SH-SY5Y (cell line): ENCODE results near the gene CHCHD1.

Source experiments
- GATA2 ChIP-seq: IDR thresholded peaks from 2 replicates; pipeline ENCODE4 v1.6.1; 2011; ENCODE audit warnings: mild to moderate bottlenecking, low read depth, low read length
- GATA3 ChIP-seq: IDR thresholded peaks from 2 replicates; pipeline ENCODE4 v1.6.1; 2011; ENCODE audit warnings: low read depth, mild to moderate bottlenecking, low read length, moderate library complexity

CHCHD1 gene

DNA sequence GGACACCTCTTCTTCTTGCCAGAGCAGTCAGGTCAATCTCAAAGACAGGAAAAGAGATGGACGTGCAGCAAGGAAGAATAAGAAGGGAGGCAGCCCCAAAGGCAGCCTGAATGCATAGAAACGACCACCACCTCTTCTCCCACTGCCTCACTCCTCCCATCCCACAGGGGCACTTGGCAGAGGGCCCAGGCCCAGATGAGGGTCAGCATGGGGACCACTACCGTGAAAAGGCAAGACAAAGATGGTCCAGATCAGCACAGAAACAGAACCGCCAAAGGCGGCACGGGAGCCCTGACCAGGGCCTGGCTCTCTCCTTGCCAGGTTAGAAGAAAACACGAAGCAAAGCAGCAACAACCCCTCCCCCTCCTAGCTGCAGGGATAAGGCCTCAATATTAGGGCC is 31.5 kb downstream of the CHCHD1 start:
- TF ChIP-seq GATA2 (no peak), GATA3 (no peak)

- TF ChIP-seq GATA2 (no peak), GATA3 (no peak)
Observed at GRCh38 chr10:73814276-73814895, 32.5 kb downstream of the CHCHD1 start.

DNA sequence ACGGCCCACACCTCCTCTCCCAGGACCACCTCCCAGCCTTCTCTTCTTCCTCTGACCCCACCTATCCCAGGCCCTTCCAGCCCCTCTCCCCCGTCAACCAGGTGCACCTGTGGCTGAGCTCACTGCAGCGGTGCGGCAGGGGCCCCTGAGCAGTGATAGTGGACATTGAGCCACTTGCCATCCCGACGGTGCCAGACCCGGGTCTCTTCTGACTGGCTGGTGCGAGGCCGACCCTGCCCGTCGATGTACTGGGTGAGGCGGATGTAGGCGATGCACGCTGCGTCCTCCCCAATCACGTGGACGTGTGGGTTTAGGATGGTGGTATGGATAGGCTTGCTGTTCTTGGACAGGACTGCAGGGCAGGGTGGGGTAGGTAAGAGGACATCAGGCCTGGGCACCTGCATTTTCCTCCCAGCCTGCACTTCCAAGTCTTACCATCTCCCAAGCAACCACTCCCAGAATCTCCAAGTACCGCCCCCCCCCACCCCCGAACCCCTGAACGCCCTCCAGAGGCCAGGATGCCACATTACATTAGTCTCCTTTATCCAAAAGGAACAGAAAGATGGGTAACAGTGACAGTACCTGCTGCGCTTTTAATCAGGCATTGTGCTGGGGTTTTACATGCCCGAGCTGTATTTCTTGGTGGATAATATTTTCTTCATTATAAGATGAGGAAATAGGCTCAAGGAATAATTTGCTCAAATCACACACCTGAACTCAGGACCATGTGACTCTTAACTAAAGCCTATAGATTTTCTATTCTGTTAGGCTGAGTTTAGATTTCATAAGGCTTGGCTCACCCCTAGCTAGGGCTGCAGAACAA is 33.3 kb downstream of the CHCHD1 start:
- TF ChIP-seq GATA2 = no peak
- no peak for TF ChIP-seq GATA3

- TF ChIP-seq GATA2 = no peak
- no peak for TF ChIP-seq GATA3
Observed at GRCh38 chr10:73815719-73816030, 33.8 kb downstream of the CHCHD1 start.

- TF ChIP-seq GATA3 (no peak), GATA2 (no peak)
Observed at GRCh38 chr10:73816917-73817729, 35.3 kb downstream of the CHCHD1 start.

DNA sequence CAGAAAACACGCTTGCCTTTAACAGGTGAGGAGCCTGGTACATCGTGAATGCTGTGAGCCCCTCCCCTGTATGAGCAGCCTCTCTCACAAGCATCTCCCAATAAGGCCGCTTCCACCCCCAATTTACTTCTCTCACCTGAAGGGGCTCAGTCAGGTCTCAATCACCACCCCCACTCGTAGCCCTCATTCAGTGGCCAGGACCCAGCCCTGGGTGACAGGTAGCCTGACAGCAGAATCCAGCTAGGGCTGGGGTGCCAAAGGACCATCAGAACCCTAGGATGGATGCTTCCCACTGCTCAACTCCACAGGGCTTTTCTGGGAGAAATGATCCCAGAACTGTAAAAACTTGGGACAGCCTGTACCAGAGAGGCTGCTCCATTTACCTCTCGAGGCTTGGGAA is 36.0 kb downstream of the CHCHD1 start:
- no peak for TF ChIP-seq GATA3
- TF ChIP-seq GATA2 = no peak

DNA sequence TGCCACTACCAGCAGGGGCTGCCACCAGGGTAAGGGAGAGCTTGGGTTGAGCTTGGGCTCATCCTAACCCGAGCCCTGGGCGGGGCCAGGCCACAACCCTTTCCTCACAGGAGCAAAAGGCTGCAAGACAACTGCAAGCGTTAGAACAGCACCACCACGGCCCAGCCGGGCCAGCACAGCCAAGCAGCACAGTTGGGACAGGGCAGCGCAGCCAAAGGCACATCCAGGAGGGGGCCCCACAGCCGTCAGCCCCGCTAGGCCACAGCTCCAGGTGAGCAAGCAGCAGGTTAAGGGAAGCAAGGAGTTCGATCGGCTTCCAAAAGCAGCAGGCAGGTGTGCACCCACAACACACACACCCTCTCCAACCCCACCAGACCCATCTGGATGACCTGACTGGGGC is 36.6 kb downstream of the CHCHD1 start:
- TF ChIP-seq GATA3 (no peak), GATA2 (no peak)

GRCh38 chr10:73819081-73819480 is 37.2 kb downstream of the CHCHD1 start:
- TF ChIP-seq GATA2 (no peak), GATA3 (no peak)

DNA sequence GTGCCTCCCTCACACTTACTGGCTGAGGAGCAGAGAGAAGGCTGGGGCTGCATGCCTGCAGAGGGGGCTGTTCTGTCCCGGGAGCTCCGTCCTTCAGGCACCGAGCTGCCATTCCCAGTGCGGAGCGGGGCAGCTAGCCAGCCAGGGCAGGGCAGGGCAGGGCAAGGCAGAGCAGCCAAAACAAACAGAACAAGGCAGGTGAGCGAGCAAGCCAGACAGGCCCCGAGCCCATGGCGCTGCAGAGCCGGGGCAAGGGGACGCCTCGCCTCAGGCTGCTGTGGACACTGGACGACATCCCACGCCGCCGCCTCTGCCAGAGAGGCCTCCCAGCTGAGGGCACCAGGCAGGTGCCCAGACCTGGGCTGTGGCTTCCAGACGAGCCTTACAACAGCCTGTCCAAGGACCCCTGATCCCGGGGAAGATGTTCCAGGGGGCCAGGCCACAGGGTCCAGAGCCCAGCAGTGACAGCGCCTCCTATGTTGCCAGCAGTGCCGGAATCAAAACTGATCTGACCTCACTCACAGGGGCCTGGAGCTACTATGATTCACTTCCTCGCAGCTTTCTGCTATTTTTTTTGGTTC is 37.8 kb downstream of the CHCHD1 start:
- no peak for TF ChIP-seq GATA3
- TF ChIP-seq GATA2 = no peak

DNA sequence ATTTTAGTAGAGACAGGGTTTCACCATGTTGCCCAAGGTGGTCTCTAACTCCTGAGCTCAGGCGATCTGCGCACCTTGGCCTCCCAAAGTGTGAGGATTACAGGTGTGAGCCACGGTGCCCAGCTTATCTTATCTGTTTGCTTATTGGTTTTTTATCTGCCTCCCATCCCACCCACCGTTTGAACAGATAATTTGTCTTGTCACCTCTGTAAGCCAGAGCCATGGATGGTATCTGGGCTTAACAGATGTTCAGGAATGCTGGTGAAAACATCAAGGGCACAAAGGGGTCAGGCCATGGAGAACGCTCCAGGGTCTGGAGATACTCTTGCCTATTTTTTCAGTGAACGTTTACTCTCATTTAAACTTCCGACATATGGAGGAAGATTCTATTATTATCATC is 41.5 kb downstream of the CHCHD1 start:
- TF ChIP-seq GATA2 = no peak
- no peak for TF ChIP-seq GATA3

GRCh38 chr10:73824146-73824725 is 42.4 kb downstream of the CHCHD1 start:
- TF ChIP-seq GATA2 = no peak

- TF ChIP-seq GATA3 = no peak
- TF ChIP-seq GATA2 = no peak
Observed at GRCh38 chr10:73827346-73828089, 45.7 kb downstream of the CHCHD1 start.

GRCh38 chr10:73828161-73828560 is 46.3 kb downstream of the CHCHD1 start:
- TF ChIP-seq GATA3 = no peak
- TF ChIP-seq GATA2 = no peak
